SK-N-MC (cell line): ENCODE data around the gene SMURF1.

ENCODE experiments used
- DNase-seq: peaks from one replicate; pipeline ENCODE4 v3.0.0-alpha.2; 2011; ENCODE audit warnings: low read depth, low spot score
- H3K27ac ChIP-seq: fragments of 200-600 bp; sonication (generic); 2 replicates; pipeline ENCODE4 v1.5.1; 2016; ENCODE audit warnings: mixed run types
- H3K36me3 ChIP-seq: fragments of 200-600 bp; sonication (generic); 2 replicates; pipeline ENCODE4 v1.6.1; 2017; ENCODE audit warnings: antibody characterized with exemption, low read length, mixed read lengths; ENCODE audit not compliant: insufficient read depth
- H3K4me3 ChIP-seq: fragments of 200-600 bp; sonication (generic); 2 replicates; pipeline ENCODE4 v1.5.1; 2016
- H3K9ac ChIP-seq: fragments of 200-600 bp; sonication (generic); 2 replicates; pipeline ENCODE4 v1.8.0; 2017; ENCODE audit warnings: mixed run types, mixed read lengths; ENCODE audit not compliant: insufficient read length
- H3K9me3 ChIP-seq: fragments of 200-600 bp; sonication (generic); 2 replicates; pipeline ENCODE4 v1.6.1; 2017; ENCODE audit warnings: low read depth, mild to moderate bottlenecking, antibody characterized with exemption, low read length, moderate library complexity, mixed read lengths
- EZH2 ChIP-seq: fragments of 200-600 bp; sonication (generic); IDR thresholded peaks from one replicate; pipeline ENCODE4 v1.6.1; 2017; ENCODE audit warnings: antibody characterized with exemption
- FOXP2 ChIP-seq: optimal IDR thresholded peaks from 2 replicates; pipeline ENCODE3; 2011; ENCODE audit warnings: mild to moderate bottlenecking, moderate library complexity; ENCODE audit not compliant: insufficient read depth; ENCODE audit errors: extremely low read length, control extremely low read depth
- POLR2AphosphoS5 ChIP-seq: IDR thresholded peaks from 2 replicates; pipeline ENCODE4 v1.6.1; 2012; ENCODE audit warnings: mild to moderate bottlenecking, low read depth, low read length, borderline replicate concordance

The SMURF1 gene

DNA sequence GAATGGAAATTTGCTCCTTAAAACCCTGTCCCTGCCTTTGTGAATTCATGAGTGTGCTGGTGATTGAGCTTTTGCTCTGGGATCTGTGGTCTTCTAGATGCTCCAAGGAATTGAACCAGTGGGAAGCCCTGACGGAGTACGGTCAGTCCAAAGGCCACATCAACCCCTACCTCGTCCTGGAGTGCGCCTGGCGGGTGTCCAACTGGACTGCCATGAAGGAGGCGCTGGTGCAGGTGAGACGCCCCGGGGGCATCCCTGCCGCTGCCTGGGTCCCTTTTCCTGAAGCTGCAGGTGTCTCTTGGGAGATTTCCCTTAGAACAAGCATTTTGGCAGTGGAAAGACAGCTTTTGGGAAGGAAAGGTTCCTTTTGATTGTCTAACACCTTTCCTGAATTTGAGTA lies 165.2 kb downstream of the SMURF1 start:
- no peak overlapping the region for H3K27ac ChIP-seq
- H3K9me3 ChIP-seq = no peaks in the 10 kb centered on the region
- TF ChIP-seq EZH2 = no peak
- TF ChIP-seq POLR2AphosphoS5 = no peak
- TF ChIP-seq FOXP2 = no peak
- H3K36me3 ChIP-seq = peaks cover 95% of the 10 kb centered on the region
- H3K9ac ChIP-seq = no peak overlapping the region
- no peak for DNase-seq
- H3K4me3 ChIP-seq = no peak overlapping the region
